Hippocampal formation (tissue), 2 donors: Measurements from ENCODE around the gene CD247.

ENCODE experiments used
- DNase-seq, 2 donors: peaks; one replicate each; lab custom pipeline; 2025; lab: John Stamatoyannopoulos, UW

The CD247 gene

DNA sequence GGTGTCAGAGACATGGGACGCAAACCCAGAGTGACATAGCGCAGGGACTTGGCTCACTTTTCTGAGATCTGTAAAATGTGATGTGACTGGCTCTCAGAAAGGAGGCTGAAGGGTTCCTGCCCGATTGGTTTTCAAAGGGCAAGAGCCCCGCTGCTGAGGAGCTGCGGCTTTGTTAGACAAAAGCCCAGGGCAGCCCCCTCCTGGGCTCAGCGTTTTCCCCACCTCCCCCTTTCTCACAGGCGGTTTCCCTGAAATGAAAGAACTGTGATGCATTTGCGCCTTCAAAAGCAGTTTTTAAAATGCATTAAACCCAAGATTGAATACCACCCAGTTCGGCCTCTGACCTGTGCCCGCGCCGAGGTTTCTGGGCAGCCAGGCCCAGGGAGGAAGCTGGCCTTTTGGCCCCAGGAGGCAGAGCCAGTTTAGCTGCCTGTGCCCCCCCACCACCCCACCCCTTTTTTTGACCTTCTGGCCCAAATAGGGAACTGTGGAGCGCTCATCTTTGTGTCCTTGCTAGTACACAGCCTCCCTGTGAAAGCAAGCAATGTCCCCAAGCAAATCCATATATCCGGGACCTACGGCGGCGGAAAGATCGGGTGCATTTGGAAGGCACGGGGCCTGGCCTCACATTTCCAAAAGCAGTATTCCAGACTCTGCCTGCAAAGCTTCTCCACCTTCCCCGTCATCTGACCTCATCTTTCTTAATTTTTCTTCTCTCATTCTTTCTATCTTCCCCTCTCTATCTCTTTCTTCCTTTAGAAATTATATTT lies 28.6 kb downstream of the CD247 start:
- DNase-seq = no peak

DNA sequence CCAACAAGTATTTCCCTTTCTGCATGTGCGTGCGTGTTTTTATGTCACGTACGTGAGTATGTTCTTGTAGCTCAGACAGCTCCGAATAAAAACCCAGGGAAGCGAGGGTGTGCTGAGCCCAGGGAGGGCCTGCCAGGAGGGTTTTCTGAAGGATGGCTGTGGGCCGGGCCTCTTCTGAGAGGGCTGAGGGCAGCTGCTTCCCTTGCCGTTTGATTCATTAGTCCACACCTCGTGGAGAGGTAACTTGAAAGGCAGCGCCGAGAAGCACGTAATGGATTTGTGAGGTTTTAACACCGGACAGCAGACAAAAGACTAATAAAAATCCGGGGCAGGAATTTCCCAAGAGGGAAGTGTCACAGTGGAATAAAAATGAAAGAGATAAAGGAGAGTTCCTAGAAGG lies 29.5 kb downstream of the CD247 start:
- no peak for DNase-seq

DNA sequence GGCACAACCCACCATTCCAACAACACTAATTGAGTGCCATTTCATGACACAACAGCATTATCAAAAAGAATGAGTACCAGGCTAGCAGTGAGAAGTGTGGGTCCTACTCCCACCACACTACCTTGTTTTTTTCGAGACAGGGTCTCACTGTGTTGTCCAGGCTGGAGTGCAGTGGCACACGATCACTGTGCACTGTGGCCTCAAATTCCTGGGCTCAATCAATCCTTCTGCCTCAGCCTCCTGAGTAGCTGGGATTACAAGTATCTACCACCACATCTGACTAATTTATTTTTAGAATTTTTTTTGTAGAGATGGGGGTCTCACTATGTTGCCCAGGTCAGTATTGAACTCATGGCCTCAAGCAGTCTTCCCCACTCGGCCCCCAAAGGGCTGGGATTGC lies 30.7 kb downstream of the CD247 start:
- no peak for DNase-seq

DNA sequence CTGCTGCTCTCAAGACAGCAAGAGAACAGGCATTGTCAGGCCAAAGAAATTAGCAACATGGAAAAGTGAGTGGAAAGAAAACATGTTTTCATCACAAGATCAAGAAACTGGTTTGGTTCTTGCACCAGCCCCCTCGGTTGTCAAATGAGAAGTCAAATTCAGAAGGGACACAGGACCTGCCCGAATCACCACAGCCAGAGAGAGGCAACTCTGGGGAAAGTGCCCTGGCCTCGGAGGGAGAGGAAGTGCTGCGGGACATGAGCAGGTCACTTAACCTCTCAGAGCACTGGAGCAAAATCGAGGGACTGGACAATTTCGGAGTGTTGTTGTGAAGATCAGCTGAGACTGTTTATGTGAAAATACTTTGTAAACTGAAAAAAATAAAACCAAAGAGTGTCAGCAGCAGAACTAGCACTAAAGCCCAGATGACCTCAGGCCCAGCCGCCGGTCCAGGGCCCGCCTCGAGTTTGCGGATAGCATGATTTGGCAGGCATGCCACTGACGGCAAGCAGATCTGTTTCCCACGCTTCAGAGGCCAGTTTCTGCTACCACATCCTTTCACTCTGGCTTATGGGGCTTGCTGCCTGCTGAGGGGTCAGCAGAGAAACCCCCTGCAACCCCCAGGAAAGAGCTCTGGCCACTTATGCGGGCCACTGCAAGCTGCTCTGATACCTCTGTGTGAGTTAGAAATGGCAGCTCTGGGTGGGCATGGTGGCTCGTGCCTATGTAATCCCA lies 32.1 kb downstream of the CD247 start:
- DNase-seq = no peak

DNA sequence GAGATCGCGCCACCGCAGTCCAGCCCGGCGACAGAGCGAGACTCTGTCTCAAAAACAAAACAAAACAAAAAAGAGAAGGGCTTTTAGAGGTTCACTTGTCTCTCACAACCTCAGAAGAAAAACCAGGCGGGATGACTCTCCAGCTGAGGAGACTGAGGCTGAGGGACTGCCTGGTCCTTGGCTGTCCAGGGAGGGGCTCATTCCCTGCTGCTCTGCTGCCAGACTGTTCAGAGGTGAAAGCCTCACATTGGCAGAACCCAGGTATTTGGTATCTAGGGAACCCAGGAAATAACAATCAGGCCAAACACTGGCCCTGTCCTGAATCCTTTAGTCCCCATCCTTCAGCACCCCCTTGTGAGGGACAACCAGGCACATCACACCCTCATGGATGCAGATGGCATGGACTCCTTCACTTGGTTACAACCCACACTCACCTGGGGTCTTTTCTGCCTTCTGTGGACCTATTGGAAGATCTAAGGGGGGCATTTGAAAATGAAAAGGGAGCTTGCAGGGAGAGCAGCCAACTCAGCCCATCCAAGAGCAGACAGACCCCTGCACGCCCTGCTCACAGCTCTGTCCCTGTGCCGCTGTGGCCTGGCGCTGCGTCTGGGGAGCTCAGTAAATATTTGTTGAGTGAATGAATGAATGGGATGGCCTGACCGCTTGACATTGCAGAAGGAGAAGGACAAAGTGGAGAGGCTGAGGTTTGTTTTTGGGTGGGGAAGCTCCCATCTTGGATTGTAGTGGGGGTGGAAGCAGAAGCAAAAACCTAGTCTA lies 33.4 kb downstream of the CD247 start:
- DNase-seq = no peak

DNA sequence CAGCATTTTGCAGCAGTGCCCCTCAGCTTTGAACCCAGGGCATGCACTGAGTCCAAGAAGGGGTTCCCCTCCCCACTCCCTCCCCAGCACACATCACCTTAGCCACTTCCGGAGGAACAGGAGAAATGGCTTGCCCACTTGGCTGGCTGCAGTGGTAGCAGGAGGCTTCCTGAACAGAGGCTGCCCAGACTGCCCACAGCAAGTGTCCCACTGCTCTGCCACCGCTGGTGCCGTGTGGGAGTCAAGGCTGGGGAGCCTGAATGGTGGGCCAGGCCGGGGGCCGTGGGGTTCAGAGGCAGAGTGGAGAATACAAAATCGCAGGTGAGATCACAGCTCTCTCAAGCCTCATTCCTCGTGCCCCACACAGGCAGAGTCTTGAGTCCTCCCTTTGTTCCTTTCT lies 34.5 kb downstream of the CD247 start:
- DNase-seq = no peak

DNA sequence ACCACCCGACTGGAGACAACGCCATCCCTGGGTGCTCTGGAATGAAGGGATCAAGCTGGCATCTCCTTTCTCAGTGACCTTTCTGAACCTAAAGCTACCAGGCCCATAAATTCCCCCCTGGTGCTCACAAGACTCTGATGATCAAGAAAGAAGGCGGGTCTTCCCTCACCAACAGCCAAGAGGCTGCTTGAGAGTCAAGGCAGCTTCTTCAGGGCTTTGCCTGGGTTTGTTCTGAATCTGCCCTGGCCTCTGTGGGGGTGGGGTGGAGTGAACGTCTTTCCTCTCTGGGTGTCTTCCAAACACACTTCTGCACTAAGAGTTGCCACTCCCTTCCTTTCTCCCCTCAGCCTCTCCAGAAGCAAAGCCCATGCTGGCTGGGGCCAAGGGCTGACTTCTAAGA lies 36.1 kb downstream of the CD247 start:
- no peak for DNase-seq

DNA sequence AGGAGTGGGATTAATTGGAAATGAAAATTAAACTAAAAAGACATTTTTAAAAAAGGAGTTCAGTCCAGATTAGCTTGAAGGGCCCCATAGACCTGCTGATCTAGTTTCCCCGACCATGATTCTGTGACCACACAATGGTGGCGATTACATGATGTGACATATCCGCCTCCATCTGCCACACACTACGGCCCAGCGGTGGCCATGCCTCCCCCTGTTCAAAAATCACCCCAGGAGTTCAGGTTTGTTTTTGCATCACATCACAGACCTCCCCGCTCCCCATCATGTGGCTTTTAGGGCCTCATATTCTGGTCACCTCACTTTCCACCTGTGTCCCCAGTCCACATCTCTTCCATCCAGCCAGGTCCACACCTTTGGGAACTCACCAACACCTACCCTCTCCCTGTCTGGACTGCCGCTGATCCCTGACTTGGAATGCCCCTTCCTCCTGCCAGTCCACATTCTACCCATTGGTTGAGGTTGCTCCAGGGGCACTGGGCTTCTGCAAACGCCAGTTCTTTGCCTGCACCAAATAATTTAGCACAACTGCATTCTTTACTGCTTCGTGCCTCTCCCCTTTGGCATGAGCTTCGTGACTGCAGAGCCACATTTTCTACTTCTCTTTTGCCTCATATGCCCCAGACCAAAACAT lies 38.9 kb downstream of the CD247 start:
- no peak for DNase-seq

DNA sequence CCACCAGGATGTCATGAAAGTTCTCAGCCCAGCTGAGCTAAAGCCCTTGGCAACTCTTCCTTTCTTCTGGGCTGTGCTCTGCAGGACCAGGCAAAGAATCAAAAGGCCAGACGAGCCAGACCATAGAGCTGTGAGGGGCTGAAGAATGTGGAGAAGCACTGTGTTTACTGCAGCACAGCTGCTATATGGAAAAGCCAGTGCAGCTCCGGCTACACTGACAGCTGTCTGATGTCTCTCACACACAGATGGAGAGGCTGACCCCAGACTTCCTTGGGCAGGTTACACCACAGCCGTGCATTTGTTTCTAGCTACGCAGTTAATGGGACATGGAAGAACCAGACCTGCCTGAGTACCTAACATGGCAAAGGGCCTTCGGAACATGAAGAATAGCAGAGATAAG lies 40.3 kb downstream of the CD247 start:
- no peak for DNase-seq

DNA sequence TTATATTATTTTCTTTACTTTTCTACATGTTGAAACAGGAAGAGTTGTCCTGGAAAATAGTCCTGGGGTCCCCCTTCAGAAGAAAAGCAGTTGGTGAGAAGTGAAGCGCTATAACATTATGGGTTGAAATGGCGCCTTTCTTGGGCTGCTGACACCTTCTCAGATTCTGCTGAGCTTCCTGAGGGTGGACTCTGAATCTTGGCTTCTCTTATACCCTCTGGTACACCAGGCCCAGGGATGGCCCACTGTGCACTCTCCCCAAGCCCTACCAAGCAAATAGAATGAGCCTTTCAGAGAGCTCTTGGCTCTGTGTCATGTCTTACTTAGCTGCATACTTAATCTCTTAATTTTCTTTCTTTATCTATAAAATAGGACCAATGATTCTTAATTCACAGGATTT lies 42.3 kb downstream of the CD247 start:
- DNase-seq = no peak

DNA sequence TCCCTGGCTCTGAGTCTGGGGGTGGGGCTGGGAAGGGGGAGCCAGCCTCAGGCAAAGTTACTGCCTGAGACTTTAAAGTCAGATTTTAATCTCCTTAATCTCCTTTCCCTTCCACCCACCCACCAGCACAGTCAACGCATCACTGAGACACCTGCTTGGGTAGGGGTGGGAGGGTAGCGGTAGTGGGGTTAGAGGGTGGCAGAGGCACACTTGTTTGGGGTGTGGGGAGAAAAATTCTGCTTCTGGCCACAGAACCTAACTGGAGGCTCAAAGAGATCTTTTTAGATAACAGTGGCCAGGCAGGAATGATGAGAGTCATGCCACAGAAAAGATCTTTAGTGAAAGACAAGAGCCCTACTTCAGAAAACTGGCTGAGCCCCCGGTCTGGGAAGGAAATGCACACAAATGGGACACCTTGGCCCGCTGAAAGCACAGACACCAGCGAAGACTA lies 44.1 kb downstream of the CD247 start:
- DNase-seq = no peak

DNA sequence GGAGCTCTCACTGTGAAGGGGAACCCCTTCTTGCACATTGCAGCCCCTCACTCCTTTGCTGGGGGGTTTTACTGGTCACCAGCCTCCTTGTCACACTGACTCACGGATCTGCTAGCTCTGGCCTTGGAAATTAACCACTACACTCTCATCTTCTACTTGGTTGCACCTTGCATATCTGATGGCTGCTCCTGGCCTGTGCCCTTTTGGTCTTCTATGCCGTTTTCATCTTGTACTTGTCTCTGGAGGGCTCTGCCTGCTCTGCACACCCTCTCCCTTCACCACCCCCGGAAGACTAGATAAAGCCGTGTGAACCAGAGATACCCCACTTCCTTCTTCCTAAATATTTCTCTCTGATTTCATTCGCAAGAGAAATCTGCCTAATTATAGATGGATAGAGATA lies 44.6 kb downstream of the CD247 start:
- no peak for DNase-seq

DNA sequence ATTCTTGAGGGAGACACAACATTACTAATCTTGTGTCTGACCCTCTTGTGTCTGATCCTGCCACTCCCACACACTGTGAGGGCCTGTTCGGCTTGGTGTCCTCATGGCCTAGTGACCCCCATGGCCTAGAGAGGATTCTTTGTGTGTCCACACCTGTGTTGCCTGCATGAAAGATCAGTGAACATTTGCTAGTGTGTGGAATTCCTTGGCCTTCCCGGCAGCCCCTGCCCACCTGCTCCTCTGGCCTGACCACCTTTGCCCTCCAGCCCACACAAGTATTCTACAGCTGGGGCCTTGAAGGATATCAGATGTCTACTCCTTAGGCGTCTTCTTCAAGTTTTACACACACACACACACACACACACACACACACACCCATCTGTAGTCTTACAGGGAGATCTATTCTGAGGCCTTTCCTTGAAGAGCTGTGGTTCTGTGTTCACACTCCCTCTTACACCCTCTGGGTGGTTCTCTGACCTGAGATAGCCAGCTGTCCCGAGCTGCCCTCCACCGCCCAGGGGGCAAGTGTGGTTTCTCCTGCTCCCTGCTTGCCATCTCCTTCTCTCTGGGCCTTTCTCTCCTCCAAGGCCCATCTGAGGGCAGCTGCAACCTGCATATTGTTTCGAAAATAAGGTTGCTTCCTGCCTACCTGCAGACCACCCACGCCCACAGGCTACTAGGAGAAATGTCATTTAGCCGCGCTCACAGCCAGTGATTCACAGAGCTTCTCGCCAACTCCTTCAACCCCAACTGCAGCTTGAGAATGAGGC lies 45.4 kb downstream of the CD247 start:
- no peak for DNase-seq

DNA sequence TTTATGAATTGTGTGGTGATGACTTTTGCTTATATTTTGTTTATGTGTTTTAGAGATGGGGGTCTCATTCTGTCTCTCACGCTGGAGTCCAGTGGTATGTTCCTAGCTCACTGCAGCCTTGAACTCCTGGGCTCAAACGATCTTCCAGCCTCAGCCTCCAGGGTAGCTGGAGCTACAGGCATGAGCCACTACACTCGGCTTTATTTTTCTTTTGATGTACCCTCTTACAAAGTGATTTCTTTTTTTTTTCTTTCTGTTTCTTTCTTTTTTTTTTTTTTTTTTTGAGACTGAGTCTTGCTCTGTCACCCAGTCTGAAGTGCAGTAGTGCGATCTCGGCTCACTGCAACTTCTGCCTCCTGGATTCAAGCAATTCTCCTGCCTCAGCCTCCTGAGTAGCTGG lies 46.8 kb downstream of the CD247 start:
- DNase-seq = no peak

DNA sequence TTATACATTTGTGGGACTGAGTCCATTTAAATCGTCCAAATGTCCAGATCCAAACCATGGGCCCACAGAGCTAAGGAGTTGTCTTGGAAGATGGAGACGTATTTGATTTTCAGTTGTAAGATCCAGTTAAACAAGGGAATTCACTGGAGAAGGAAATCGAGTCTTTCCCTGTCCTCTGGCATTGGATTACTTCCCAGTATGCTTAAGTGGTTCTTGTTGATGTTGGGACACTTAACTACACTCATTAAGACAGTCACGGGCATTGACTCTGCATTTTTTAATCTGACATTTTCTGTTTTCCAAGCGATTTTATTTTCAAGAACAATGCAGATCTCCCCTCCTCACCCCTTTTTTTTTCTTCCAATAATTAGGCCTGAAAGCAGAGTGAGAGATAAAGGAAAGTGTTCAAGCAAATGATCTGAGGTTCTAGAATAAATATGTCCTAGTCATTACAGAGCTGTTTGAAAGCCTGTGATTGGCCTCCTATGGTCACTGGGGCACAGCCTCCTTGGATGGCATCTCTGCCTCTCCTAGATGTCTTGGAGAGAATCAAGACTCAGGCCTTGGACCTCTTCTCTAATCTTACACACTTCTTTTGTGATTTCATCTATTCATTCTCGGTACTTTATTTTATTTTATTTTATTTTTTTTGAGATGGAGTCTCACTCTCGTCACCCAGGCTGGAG lies 48.9 kb downstream of the CD247 start:
- DNase-seq = no peak

DNA sequence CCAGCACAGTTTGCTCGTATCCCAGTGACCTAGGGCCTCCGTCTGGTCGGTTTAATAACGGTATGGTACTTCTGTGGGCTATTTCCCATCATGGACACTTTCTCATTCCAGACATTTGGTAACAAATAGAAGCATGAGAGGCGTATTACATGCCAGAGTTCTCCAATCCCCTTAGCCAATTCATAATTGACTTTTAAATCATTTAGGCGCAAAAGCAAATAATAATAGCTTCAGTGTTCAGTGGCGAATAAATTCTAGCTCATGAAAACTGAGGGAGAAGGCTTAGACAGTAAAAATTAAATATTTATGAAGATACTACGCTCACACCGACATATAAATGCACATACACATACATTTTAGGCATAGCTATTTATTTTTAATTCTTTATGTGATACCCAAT lies 50.6 kb downstream of the CD247 start:
- no peak for DNase-seq

DNA sequence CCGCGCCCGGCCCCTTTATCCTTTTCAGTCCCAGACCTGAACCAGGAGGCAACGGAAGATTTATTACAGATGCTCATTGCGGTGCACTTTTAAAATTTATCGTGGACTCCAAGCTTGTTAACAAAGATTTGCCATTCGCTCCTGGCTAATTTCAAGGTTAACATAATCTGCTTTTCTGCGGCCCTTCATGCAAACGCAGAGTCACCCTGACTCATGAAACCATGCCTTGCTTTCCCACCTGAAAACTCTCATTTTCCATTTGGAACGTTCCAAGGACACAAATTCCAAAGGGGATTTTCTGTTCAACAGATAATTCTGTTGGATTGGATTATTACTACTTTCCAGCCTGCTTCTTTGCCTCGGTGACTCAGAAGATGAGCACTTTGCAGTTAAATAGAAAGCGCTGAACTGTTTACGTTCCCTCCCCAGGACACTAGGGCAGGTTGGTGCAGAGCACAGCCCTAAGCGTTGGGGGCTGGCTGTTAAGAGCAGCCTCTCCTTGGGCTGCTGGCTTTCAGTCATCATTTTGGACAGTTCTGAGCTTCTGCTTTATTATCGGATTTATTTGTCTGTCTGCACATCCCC lies 51.1 kb downstream of the CD247 start:
- DNase-seq = no peak

DNA sequence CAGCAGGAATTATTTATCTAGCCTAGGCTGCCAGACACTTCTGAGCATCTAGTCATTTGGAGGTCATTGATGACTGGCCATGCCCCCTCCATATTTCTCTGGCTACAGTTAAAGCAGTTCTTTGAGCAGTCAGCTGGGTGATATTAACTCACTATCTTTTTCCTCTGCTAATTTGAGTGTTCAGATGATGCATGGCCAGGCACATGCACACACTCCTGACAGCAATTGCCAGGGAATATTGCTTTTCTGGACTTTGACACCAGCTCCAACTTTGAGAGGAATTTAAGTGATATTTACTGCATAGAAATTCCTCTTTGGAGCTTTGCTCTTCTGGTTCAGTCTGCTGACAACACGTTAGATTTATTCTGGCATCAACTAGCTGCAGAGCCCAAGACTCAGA lies 52.6 kb downstream of the CD247 start:
- DNase-seq = no peak

DNA sequence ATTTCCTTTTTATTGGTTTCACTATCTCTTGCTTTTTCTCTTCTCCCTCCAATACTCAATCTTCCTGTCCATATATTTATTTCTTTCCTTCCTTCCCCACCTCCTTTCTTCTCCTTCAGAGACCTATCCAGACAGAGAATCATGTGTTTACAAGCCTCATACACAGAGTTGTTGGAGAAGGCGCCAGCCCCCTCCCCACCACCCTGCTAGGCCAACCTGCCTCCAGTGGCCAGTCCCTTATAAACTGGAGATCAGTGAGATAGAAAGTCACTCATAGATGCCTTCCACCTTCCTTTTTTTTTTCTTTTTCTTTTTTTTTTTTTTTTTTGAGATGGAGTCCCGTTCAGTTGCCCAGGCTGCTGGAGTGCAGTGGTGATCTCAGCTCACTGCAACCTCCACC lies 53.3 kb downstream of the CD247 start:
- DNase-seq = no peak

DNA sequence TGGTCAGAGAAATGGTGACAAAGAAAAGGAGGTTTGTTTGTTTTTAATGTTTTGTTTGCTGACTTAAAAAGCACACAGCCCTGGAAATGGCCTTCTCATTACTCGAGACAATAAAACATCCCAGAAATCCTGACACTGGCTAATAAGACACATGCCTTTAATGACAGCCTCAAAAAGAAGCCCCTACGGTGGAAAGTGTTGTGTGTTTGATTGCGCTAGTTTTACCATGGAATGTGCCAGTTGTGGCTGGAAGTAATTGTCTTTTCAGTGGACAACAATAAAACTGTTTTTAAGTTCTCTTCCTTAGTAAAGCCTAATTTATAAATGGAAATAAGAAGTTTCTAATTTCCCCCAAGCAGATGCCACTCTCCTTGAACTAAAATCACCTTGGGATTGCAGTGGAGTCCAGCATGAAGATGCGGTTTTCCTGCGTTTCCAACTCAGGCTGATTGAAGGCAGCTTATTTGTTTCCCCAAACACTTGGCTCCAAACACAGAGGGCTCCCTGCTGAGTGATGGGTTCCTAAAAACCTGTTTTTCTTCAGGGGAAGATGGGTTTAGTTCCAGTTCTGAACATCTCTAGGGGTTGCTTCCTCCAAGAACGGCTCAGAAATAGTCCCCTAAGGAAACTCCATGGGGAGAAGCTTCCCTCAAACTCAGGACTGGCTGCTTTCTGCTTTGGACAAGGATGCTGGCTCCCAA lies 54.3 kb downstream of the CD247 start:
- no peak for DNase-seq
